ENCODE measurements around the gene PDCL3.

- TF ChIP-seq GATA2 (IDR thresholded peaks at IDR 0.05; ENCODE audit: low read depth, low read length) (no peak), GATA3 (IDR thresholded peaks at IDR 0.05; ENCODE audit: low read depth, low read length) (no peak)
These were observed 25.4 kb downstream of the PDCL3 start for GRCh38 chr2:100588071-100588786.

All from SH-SY5Y (cell line).